Stimulated activated CD4-positive, alpha-beta T cell treated with anti-CD3 and anti-CD28 coated beads, Interleukin-12 subunit alpha, Interleukin-12 subunit beta, amount 100 ng/mL, for 48 hours (primary cell): ENCODE results near the gene UBE3C.

Experiments
- DNase-seq, 3 donors: peaks; one replicate each; pipeline ENCODE4 v3.0.0-alpha.2; 2020; ENCODE audit warnings: low read depth in 2 of 3, low spot score in 1 of 3

Gene UBE3C

DNA sequence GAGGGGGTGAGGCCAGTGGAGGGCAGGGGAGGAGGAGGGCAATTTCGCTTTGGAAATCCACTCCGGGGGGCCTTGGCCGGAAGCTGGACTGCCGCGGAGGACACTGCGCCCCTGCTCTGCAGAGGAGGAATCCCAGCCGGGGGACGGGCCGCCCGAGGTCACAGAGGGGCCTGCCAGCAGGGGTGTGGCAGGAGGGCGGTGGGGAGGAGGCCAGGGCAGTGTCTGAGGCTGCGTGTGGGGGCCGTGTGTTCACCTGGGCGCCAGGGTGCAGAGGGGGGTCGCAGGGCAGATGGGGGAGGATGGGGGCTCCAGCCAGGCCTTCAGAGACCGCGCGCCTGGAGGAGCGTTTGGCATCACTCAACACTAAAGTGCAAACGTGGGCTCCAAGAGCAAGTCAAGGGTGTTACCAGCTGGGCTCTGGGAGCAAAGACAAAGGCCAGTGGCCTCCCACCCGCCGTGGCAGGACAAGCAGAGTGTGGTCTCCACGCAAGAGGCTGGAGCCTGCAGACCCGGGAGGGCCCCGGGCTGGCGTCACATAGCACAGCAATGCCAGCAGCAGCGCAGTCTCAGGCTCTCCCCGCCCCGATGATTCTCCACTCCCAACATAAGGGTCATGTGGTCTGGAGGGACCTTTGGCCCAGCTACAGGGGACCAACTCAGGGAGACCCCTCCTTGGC lies 152.8 kb downstream of the UBE3C start:
- no peak for DNase-seq

DNA sequence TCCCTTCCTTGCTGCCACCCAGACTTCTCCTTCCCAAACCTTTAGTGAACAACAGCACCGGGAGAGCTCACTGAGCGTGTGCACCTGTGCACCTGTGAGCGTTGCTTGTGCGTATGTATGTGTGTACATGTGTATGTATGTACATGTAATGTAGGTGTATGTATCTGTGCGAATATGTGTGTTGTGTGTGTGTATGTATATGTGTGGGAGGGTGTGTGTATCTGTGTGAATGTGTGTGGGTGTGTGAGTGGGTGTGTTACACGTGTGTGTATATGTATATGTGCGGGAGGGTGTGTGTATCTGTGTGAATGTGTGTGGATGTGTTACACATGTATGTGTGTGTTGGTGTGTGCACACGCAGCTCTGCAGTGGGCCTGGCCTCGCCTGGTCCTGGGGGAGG lies 153.5 kb downstream of the UBE3C start:
- no peak for DNase-seq

DNA sequence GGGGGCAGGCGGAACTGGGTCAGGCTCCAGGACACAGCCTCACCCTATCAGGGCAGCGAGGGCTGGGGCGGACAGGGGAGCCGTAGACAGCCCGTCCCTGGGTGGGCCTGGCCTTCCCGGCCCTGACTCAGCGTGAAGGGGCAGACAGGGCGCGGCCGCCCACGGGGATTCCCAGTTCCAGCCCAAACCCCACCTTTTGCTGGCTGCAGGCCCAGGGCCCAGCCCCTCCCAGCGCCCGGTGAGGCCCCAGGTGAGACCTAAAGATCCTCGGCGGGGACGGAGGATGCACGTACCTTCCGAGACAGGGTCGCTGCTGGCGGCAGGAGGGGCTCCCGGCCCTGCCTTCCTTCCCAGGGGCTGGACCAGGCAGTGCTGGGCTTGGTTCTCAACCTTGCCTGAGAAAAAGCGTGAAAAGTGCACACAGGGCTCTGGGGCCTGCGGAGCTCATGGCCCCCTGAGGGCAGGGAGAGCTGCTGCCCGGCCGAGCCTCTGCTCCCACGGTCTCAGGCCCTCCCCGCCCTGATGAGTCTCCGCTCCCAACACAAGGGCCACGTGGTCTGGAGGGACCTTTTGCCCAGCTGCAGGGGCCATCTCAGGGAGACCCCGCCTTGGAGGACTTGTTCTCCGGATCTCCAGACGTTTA lies 154.2 kb downstream of the UBE3C start:
- no peak for DNase-seq

GRCh38 chr7:157293413-157293788 lies 154.7 kb downstream of the UBE3C start:
- DNase-seq, result no peak

GRCh38 chr7:157294773-157295172 lies 156.0 kb downstream of the UBE3C start:
- DNase-seq, result no peak

DNA sequence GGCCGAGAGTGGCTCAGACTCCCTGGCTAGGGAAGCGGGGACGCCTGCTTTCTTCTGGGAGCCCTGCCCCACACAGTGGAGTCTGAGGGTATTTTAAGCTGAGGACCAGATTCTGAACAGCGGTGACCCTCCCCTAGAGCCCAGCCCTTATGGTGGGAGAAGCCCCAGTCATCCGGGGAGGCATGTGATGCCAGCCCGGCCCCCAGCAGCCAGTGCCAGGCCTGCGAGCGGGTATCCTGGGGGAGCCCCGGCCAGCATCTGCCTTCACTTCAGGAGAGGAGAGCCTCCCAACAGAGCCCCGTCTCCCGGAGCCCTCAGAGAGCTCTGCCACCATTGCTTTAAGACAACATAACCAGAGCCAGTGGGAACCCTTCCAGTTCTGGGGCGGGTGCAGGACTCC lies 156.6 kb downstream of the UBE3C start:
- no peak for DNase-seq

DNA sequence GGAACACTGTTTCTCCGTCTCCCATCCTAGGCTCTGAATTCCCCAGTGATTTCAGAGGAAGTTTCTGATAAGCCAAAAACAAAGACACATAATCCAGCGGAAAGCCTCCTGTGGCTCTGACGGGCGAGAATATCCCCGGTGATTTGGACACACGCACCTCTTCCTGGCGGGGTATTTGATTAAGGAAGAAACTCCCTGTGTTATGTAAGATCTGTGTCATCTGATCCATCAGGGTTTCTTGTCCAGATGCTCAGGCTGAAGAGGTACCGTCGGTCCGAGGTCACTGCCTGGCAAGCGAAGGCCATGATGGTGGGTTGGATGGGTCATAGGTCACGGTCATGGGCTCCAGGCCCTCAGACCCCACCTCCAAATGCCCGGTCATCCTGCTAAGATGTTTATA lies 158.5 kb downstream of the UBE3C start:
- no peak for DNase-seq

GRCh38 chr7:157299317-157299612 lies 160.5 kb downstream of the UBE3C start:
- DNase-seq, result no peak

GRCh38 chr7:157299613-157300368 lies 161.1 kb downstream of the UBE3C start:
- no peak for DNase-seq

DNA sequence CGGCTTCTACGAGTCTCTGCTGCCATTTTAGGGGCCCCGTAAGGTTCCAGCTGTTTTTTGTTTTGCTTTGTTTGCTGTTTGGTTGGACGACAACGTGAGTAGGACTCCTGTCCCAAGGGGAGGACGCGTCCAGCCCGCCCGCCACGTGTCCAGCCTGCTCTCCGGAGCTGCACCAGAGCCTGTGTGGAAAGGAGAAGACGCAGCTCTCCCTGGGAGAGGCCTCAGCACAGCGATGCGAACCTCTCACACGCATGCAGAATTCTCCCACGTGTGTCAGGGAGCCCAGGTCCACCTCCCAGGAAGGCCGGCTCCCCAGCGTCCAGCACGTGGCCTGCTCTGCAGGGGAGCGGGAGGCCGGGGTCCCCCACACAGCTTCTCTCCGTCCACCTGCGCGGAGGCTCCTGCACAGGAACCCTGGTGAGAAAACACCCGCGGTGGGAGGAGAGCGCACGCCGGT lies 161.7 kb downstream of the UBE3C start:
- DNase-seq, result no peak

DNA sequence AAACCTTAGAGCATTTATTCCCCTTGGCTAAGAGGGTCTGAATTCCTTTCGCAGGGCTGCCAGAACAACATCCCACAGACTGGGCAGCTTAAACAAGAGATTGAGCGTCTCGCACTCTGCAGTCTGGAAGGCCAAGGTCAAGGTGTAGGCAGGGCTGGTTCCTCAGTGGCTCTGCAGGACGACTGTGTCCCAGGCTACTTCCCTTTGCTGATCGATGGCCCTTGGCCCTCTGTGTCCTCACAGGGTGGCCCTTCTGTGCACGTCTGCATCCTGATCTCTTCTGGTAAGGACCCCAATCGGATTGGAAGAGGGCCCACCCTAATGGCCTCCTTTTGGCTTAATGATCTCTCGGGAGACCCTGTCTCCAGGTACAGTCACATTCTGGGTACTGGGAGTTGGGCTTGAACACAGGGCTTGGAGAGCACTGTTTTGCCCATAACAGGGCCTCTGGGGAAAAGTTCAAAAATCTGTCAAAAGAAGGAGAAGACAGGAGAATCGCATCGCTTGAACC lies 162.9 kb downstream of the UBE3C start:
- no peak for DNase-seq

DNA sequence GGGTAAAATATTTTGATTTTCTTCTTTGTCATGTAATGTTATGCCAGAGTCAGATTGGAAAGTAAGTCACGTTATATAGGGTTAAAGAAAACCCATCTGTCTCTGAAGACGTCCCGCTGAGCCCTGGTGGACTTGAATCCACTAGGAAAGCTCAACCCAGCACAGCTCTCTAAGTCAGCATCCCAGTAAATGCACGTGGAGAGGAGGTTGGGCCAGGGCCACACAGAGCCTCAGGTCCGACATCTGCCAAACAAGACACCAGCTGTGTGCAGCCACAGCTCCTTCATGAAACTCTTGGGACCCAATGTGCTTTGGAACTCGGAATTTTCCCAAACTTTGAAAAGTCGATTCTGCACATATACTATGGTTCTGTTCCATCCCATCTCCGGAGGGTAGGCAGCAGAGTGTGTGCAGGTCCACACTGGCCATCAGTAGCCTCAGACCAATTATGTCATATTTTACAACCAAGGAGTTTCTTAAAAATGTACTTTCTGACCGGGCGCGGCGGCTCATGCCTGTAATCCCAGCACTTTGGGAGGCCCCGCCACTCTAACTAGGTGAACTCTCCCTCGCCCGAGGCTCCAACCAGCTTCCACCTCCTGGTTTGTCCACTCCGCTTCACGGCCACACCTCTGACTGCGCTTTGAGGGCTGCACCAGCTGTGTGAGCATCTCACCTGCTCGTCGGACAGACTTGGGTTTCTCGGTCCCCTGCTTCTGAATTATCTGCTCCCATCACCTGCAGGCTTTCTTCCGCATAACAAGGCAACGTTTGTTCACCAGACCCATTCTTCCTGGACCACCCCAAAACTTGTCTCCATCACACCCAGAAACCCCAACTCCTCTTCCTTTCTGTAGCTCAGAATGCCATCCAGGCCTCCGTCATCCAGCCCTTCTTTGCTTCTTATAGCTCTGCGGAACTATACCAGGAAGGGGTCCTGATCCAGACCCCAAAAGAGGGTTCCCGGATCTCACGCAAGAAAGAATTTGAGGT lies 168.4 kb downstream of the UBE3C start:
- no peak for DNase-seq

DNA sequence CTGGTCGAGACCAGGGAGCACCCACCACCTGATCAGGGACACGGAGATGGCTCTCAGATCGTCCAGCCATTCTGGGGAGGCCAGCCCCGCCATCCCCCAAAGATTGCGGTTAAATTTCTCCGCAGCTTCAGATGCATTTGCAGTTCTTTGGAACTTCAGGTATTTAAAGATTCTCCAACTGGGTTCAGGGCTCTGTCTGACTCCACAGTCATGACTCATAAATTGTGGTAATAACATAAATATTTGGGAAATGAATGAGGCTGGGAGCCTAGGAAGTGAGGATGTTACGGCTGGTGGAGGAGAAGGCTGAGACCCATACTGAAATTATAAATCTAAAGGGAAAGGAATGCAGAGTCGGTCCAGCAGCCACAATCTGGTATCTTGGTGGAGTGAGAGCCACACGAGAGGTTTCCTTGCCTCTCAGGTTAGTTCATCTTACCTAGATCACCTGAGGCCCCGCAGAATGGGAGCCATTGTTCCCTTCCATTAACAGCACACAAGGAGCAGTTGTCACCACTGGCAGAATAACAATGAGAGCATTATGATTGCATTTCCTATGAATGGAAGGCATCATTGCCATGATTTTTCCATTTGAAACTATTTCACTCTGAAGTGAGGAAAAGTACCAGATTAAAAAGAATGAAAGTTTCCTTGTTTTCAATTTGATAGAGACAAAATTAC lies 171.4 kb downstream of the UBE3C start:
- no peak for DNase-seq

DNA sequence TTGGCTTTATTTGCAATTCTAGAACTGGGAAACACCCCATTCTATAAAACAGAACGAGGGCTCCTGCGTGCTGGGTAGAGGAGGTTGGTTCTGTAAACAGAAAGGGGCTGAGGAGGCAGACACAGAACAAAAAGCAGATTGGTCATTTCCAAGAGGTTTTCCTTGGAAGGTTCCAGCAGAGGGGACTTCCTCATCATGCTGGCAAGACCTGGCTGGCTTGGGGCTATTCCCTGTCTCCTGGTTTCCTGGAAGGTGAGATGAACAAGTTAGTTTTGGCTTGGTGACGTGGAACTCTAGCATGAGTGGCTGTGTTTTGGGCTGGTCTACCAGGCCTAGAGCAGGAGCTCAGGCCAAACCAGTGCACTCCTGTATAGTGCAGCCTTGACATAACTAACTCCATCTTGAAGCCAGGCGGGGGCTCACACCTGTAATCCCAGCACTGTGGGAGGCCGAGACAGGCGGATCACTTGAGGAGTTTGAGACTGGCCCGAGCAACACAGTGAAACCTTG lies 172.0 kb downstream of the UBE3C start:
- no peak for DNase-seq

DNA sequence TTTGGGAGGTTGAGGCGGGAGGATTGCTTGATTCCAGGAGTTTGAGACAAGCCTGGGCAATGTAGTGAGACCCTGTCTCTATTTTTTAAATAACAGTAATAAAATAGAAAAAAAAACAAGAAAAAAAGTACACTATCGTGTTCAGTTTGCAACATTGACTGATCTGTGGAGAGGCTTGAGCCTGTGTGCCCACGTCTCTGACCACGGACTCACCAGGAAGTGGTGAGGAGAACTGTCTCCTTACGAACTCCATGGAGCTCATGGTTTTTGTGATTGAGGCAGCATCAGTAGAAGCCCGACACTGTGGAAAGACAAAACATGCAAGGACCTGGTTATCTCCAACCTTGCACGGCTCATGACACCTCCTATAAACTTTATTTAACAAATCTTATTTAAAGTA lies 174.2 kb downstream of the UBE3C start:
- no peak for DNase-seq

- DNase-seq, result no peak
Observed at GRCh38 chr7:157313645-157314044, 174.9 kb downstream of the UBE3C start.

GRCh38 chr7:157318015-157318706 lies 179.4 kb downstream of the UBE3C start:
- DNase-seq, result no peak
